HEK293 (cell line): ENCODE results near the gene BBLN.
A peak's percentile ranks its signal among the peaks of the same experiment; 100 is the strongest.

Experiments used
- CTCF ChIA-PET: fragments of 350-600 bp; formaldehyde crosslinking; extraction: SDS; loops from one replicate; lab custom pipeline; 2021; ENCODE audit warnings: antibody characterized with exemption; lab: Yijun Ruan, JAX
- POLR2A ChIA-PET: fragments of 300-600 bp; formaldehyde crosslinking; extraction: SDS; loops from one replicate; lab custom pipeline; 2020; ENCODE audit warnings: antibody characterized with exemption, inconsistent platforms; lab: Yijun Ruan, JAX
- H3K27ac ChIP-seq: fragments of 200-500 bp; sonication (Bioruptor generic); 2 replicates; pipeline ENCODE4 v1.5.1; 2014; ENCODE audit warnings: low read depth, low read length, control low read depth, inconsistent platforms; ENCODE audit errors: extremely low read depth
- H3K36me3 ChIP-seq, 2 experiments: fragments of 200-500 bp in 1 of 2; sonication (Bioruptor generic) in 1 of 2; 1 replicate in 1 of 2; 2 replicates in 1 of 2; pipeline ENCODE4 v1.5.1; 2014 to 2017; ENCODE audit warnings: inconsistent platforms in 2 of 2, low read length in 2 of 2; ENCODE audit not compliant: control insufficient read depth in 2 of 2, insufficient read depth in 1 of 2
- H3K4me1 ChIP-seq: fragments of 200-500 bp; sonication (Bioruptor generic); 2 replicates; pipeline ENCODE4 v1.5.1; 2014; ENCODE audit warnings: mild to moderate bottlenecking, low read length, inconsistent platforms; ENCODE audit not compliant: control insufficient read depth, insufficient read depth
- H3K4me3 ChIP-seq: 2 replicates; pipeline ENCODE4 v1.5.1; 2011; ENCODE audit warnings: low read depth, mild to moderate bottlenecking, control low read depth, low read length, moderate library complexity
- H3K9me3 ChIP-seq: fragments of 200-500 bp; sonication (Bioruptor generic); 2 replicates; pipeline ENCODE4 v1.5.1; 2014; ENCODE audit warnings: low read depth, low read length, inconsistent platforms; ENCODE audit not compliant: control insufficient read depth, insufficient read depth
- GLIS1 ChIP-seq: fragments of 450-650 bp; formaldehyde crosslinking; IDR thresholded peaks from 2 replicates; pipeline ENCODE4 v1.5.1; 2016; ENCODE audit warnings: missing biosample characterization, missing genetic modification characterization
- IKZF3 ChIP-seq: fragments of 450-650 bp; IDR thresholded peaks from 2 replicates; pipeline ENCODE4 v1.5.0; 2018; ENCODE audit warnings: missing biosample characterization, mild to moderate bottlenecking, missing genetic modification characterization, moderate library complexity
- SP7 ChIP-seq: fragments of 450-650 bp; formaldehyde crosslinking; IDR thresholded peaks from 2 replicates; pipeline ENCODE4 v1.5.1; 2016; ENCODE audit warnings: missing biosample characterization, missing genetic modification characterization
- TCF7L2 ChIP-seq: IDR thresholded peaks from 2 replicates; pipeline ENCODE4 v1.6.1; 2011; ENCODE audit warnings: low read depth, mild to moderate bottlenecking, inconsistent platforms, low read length, moderate library complexity, borderline replicate concordance
- ZBTB17 ChIP-seq: fragments of 450-650 bp; formaldehyde crosslinking; IDR thresholded peaks from 2 replicates; pipeline ENCODE4 v1.5.1; 2016; ENCODE audit warnings: missing biosample characterization, missing genetic modification characterization
- ZEB2 ChIP-seq: fragments of 450-650 bp; formaldehyde crosslinking; IDR thresholded peaks from 2 replicates; pipeline ENCODE4 v1.5.1; 2016; ENCODE audit warnings: missing biosample characterization, missing genetic modification characterization
- ZNF10 ChIP-seq: fragments of 450-650 bp; formaldehyde crosslinking; IDR thresholded peaks from 2 replicates; pipeline ENCODE4 v1.5.1; 2017; ENCODE audit warnings: missing biosample characterization, missing genetic modification characterization
- ZNF146 ChIP-seq: fragments of 450-650 bp; formaldehyde crosslinking; IDR thresholded peaks from 2 replicates; pipeline ENCODE4 v1.5.1; 2016; ENCODE audit warnings: missing biosample characterization, missing genetic modification characterization
- ZNF16 ChIP-seq: fragments of 450-650 bp; formaldehyde crosslinking; IDR thresholded peaks from 2 replicates; pipeline ENCODE4 v1.5.1; 2016; ENCODE audit warnings: low read depth, missing biosample characterization, missing genetic modification characterization
- ZNF221 ChIP-seq: fragments of 450-650 bp; formaldehyde crosslinking; IDR thresholded peaks from 2 replicates; pipeline ENCODE4 v1.5.1; 2017; ENCODE audit warnings: missing biosample characterization, missing genetic modification characterization, borderline replicate concordance
- ZNF248 ChIP-seq: fragments of 450-650 bp; formaldehyde crosslinking; IDR thresholded peaks from 2 replicates; pipeline ENCODE4 v1.5.1; 2017; ENCODE audit warnings: missing biosample characterization, missing genetic modification characterization
- ZNF274 ChIP-seq, 2 experiments: fragments of 200-500 bp in 1 of 2; fragments of 450-650 bp in 1 of 2; sonication (Bioruptor generic) in 1 of 2; formaldehyde crosslinking in 1 of 2; IDR thresholded peaks; 2 replicates each; pipeline versions ENCODE4 v1.5.1 to v1.6.1; 2014 to 2016; ENCODE audit warnings: borderline replicate concordance in 1 of 2, inconsistent platforms in 1 of 2, low read length in 1 of 2, missing biosample characterization in 1 of 2, missing genetic modification characterization in 1 of 2
- ZNF529 ChIP-seq: fragments of 450-650 bp; formaldehyde crosslinking; IDR thresholded peaks from 2 replicates; pipeline ENCODE4 v1.5.1; 2017; ENCODE audit warnings: missing genetic modification characterization, missing biosample characterization; ENCODE audit not compliant: insufficient replicate concordance
- ZNF561 ChIP-seq: fragments of 450-650 bp; IDR thresholded peaks from 2 replicates; pipeline ENCODE4 v1.5.1; 2018; ENCODE audit warnings: missing biosample characterization, missing genetic modification characterization, borderline replicate concordance
- ZNF623 ChIP-seq: fragments of 450-650 bp; formaldehyde crosslinking; IDR thresholded peaks from 2 replicates; pipeline ENCODE4 v1.5.1; 2016; ENCODE audit warnings: missing biosample characterization, missing genetic modification characterization
- ZNF626 ChIP-seq: fragments of 450-650 bp; sonication (Bioruptor Pico); formaldehyde crosslinking; IDR thresholded peaks from 2 replicates; pipeline ENCODE4 v1.5.1; 2018; ENCODE audit warnings: missing biosample characterization, missing genetic modification characterization, inconsistent platforms
- ZNF664 ChIP-seq: fragments of 450-650 bp; formaldehyde crosslinking; IDR thresholded peaks from 2 replicates; pipeline ENCODE4 v1.5.1; 2016; ENCODE audit warnings: missing biosample characterization, missing genetic modification characterization
- ZNF768 ChIP-seq: fragments of 450-650 bp; formaldehyde crosslinking; IDR thresholded peaks from 2 replicates; pipeline ENCODE4 v1.5.1; 2018; ENCODE audit warnings: missing biosample characterization, mild to moderate bottlenecking, missing genetic modification characterization
- ZXDB ChIP-seq: fragments of 450-650 bp; formaldehyde crosslinking; IDR thresholded peaks from 2 replicates; pipeline ENCODE4 v1.5.1; 2016; ENCODE audit warnings: missing biosample characterization, missing genetic modification characterization
- TF ChIP-seq, protein P1 (sequence below): fragments of 450-650 bp; formaldehyde crosslinking; conservative IDR thresholded peaks from 2 replicates; pipeline ENCODE4 v1.5.1; 2016; ENCODE audit warnings: low read depth, missing biosample characterization, missing genetic modification characterization
- TF ChIP-seq, protein P2 (sequence below): fragments of 450-650 bp; formaldehyde crosslinking; IDR thresholded peaks from 2 replicates; pipeline ENCODE4 v1.5.1; 2017; ENCODE audit warnings: missing biosample characterization, missing genetic modification characterization
- TF ChIP-seq, protein P3 (sequence below): fragments of 450-650 bp; formaldehyde crosslinking; IDR thresholded peaks from 2 replicates; pipeline ENCODE4 v1.5.1; 2017; ENCODE audit warnings: missing biosample characterization, missing genetic modification characterization
- TF ChIP-seq, protein P4 (sequence below): fragments of 450-650 bp; formaldehyde crosslinking; IDR thresholded peaks from 2 replicates; pipeline ENCODE4 v1.5.1; 2016; ENCODE audit warnings: missing biosample characterization, missing genetic modification characterization

The BBLN gene

DNA sequence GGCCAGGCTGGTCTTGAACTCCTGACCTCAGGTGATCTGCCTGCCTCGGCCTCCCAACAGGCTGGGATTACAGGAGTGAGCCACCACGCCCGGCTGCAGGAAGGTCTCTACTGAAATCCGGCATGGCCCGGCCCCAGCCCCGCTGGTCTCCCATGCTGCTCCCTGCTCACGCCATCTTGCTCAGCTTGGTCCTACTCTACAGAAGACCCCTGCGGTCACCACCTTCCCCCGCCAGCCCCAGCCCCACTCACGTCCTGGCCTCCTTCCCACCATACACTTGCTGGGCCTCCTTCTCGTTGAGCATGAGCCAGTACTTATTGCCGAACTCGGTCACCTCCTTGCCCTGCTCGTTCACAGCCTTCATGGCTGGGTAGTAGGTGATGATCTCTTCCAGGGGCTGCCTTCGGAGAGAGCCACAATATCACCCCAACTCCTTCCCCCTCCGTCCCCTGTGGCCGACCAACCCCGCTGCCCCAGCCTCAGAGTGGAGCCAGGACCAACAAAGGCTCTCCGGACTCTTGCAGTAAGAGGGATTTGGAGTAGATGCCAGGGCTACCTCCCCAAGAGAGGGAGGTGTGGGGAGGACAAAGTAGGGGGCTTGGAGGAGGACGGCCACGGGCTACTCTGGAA, 36.5 kb upstream of the BBLN start (continued):
- TF ChIP-seq, protein P1, sequence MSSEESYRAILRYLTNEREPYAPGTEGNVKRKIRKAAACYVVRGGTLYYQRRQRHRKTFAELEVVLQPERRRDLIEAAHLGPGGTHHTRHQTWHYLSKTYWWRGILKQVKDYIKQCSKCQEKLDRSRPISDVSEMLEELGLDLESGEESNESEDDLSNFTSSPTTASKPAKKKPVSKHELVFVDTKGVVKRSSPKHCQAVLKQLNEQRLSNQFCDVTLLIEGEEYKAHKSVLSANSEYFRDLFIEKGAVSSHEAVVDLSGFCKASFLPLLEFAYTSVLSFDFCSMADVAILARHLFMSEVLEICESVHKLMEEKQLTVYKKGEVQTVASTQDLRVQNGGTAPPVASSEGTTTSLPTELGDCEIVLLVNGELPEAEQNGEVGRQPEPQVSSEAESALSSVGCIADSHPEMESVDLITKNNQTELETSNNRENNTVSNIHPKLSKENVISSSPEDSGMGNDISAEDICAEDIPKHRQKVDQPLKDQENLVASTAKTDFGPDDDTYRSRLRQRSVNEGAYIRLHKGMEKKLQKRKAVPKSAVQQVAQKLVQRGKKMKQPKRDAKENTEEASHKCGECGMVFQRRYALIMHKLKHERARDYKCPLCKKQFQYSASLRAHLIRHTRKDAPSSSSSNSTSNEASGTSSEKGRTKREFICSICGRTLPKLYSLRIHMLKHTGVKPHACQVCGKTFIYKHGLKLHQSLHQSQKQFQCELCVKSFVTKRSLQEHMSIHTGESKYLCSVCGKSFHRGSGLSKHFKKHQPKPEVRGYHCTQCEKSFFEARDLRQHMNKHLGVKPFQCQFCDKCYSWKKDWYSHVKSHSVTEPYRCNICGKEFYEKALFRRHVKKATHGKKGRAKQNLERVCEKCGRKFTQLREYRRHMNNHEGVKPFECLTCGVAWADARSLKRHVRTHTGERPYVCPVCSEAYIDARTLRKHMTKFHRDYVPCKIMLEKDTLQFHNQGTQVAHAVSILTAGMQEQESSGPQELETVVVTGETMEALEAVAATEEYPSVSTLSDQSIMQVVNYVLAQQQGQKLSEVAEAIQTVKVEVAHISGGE = no peak
- no peak for TF ChIP-seq ZNF248 (tag by site-specific recombination)
- TF ChIP-seq ZNF221 (tag by site-specific recombination) = no peak
- TF ChIP-seq ZNF274 (IDR thresholded peaks at IDR 0.05; ENCODE audit: low read length) = no peak
- no peak for TF ChIP-seq ZNF274 (tag by site-specific recombination; IDR thresholded peaks at IDR 0.05; ENCODE audit: borderline replicate concordance)
- TF ChIP-seq, protein P2, sequence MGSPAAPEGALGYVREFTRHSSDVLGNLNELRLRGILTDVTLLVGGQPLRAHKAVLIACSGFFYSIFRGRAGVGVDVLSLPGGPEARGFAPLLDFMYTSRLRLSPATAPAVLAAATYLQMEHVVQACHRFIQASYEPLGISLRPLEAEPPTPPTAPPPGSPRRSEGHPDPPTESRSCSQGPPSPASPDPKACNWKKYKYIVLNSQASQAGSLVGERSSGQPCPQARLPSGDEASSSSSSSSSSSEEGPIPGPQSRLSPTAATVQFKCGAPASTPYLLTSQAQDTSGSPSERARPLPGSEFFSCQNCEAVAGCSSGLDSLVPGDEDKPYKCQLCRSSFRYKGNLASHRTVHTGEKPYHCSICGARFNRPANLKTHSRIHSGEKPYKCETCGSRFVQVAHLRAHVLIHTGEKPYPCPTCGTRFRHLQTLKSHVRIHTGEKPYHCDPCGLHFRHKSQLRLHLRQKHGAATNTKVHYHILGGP (tag by site-specific recombination) = no peak
- TF ChIP-seq, protein P3, sequence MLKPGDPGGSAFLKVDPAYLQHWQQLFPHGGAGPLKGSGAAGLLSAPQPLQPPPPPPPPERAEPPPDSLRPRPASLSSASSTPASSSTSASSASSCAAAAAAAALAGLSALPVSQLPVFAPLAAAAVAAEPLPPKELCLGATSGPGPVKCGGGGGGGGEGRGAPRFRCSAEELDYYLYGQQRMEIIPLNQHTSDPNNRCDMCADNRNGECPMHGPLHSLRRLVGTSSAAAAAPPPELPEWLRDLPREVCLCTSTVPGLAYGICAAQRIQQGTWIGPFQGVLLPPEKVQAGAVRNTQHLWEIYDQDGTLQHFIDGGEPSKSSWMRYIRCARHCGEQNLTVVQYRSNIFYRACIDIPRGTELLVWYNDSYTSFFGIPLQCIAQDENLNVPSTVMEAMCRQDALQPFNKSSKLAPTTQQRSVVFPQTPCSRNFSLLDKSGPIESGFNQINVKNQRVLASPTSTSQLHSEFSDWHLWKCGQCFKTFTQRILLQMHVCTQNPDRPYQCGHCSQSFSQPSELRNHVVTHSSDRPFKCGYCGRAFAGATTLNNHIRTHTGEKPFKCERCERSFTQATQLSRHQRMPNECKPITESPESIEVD (tag by site-specific recombination) = no peak

DNA sequence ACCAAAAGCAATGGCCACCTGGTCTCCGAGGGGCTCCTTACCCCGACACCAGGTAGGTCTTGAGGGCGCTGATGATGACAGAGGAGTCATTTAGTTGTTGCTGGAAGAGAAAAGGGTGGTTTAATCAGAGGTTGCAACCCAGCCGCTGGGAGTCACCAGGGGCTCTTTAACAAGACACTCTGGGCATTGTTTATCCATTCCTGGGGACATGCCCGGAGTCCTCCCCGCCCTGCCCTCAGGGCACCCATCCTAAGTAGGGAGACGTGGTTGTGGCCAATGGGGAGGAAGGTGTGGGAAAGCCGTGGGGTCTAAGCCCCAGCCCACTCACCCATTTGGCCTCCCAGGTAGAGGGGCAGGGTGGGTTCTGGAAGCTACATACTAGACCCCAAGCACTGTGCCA, 35.6 kb upstream of the BBLN start:
- H3K4me3 ChIP-seq = no peak overlapping the region
- H3K4me1 ChIP-seq = no peaks in the 10 kb centered on the region
- peaks cover 0 to 56% of the 10 kb centered on the region in 2 experiments; a peak in 2 of 3 replicates for H3K36me3 ChIP-seq
- H3K9me3 ChIP-seq = no peaks in the 10 kb centered on the region
- TF ChIP-seq ZNF561 (tag by site-specific recombination) = no peak
- TF ChIP-seq ZNF626 (tag by site-specific recombination) = no peak
- no peak overlapping the region for H3K27ac ChIP-seq
- ChIA-PET CTCF (interaction anchor here (0.5 to 2.7 kb wide), 28 partner anchors 8 to 235 kb away, joined by 3 to 19 read pairs (median 4); partner anchors contain the start of genes CIZ1, DNM1, EEIG1 and NAIF1), POLR2A (interaction anchor here (0.6 to 1.4 kb wide), 3 partner anchors 25 to 57 kb away, joined by 3 to 4 read pairs (median 3); partner anchors contain the start of genes BBLN and NAIF1)

DNA sequence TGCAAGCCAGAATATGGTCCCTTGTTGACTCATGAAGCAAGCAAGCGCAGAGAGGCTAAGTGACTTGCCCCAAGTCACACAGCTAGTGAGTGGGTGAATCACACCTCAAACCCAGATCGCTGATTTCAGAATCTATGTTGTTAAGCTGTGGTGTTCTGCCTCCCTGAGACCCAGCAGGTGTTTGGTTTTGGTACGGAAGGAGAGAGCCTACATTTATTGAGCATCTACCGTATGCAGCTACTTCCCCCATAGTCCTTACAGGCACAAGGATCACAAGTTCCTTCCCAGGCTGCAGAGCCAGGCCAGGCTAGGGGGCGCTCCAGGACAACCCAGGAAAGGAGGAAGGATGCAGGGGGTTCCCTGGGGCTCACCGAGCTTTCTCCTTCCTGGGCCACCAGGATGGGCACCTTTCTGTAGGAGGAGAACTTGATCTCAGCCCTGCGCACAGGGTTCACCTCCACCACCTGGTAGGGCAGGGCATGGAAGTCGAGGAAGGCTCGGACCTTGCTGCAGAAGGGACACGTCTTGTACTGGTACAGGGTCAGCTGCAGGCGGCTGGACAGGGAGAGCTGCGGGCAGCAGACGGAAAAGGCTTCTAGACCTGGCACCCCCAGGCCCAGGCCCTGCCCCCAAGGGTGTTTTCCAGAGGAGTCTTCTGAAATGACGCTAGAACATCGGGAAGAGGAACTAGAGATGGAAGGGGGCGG, 35.0 kb upstream of the BBLN start:
- Histone ChIP-seq H3K27ac (no peak overlapping the region), H3K4me3 (no peak overlapping the region), H3K9me3 (no peaks in the 10 kb centered on the region), H3K36me3 (peaks cover 0 to 55% of the 10 kb centered on the region in 2 experiments; a peak in 2 of 3 replicates), H3K4me1 (no peaks in the 10 kb centered on the region)
- POLR2A ChIA-PET = interaction anchor here (0.5 to 1.4 kb wide), 5 partner anchors 25 to 308 kb away, joined by 3 to 5 read pairs (median 4); partner anchors contain the start of genes BBLN and NAIF1
- CTCF ChIA-PET = interaction anchor here (0.5 to 2.7 kb wide), 35 partner anchors 7 to 296 kb away, joined by 3 to 29 read pairs (median 4); partner anchors contain the start of genes CIZ1, DNM1, EEIG1 and NAIF1
- no peak for TF ChIP-seq ZNF529 (tag by site-specific recombination)
- TF ChIP-seq ZXDB (tag by site-specific recombination) = no peak
- TF ChIP-seq ZNF10 (tag by site-specific recombination) = no peak
- 0 out of 2 replicates have a peak, but pooled peaks have one; percentile 23 for TF ChIP-seq ZEB2 (tag by site-specific recombination)
- TF ChIP-seq ZNF16 (tag by site-specific recombination) = no peak
- peak; percentile 84; the same call in 1 of the 2 replicates for TF ChIP-seq ZNF768 (tag by site-specific recombination)
- peak; percentile 10; the same call in 1 of the 2 replicates for TF ChIP-seq SP7
- TF ChIP-seq ZNF623 (tag by site-specific recombination) = no peak
- peak; percentile 92 for TF ChIP-seq ZNF664
- no peak for TF ChIP-seq TCF7L2
- peak; percentile 40 for TF ChIP-seq IKZF3 (tag by site-specific recombination)
- TF ChIP-seq, protein P4, sequence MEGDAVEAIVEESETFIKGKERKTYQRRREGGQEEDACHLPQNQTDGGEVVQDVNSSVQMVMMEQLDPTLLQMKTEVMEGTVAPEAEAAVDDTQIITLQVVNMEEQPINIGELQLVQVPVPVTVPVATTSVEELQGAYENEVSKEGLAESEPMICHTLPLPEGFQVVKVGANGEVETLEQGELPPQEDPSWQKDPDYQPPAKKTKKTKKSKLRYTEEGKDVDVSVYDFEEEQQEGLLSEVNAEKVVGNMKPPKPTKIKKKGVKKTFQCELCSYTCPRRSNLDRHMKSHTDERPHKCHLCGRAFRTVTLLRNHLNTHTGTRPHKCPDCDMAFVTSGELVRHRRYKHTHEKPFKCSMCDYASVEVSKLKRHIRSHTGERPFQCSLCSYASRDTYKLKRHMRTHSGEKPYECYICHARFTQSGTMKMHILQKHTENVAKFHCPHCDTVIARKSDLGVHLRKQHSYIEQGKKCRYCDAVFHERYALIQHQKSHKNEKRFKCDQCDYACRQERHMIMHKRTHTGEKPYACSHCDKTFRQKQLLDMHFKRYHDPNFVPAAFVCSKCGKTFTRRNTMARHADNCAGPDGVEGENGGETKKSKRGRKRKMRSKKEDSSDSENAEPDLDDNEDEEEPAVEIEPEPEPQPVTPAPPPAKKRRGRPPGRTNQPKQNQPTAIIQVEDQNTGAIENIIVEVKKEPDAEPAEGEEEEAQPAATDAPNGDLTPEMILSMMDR = peak; percentile 58
- no peak for TF ChIP-seq ZNF146 (tag by site-specific recombination)
- peak; percentile 51; the same call in 1 of the 2 replicates for TF ChIP-seq ZBTB17 (tag by site-specific recombination)
- peak; percentile 44 for TF ChIP-seq GLIS1 (tag by site-specific recombination)
